Heart left ventricle (tissue), 16 donors: ENCODE results near the gene OSBP2. TPM values are rescaled to one million over a fixed set of nuclear protein-coding genes. Genes with fewer than 3 reads are reported as not detected.
A peak's percentile ranks its signal among the peaks of the same experiment; 100 is the strongest.

Experiments
- ATAC-seq, 4 donors: fragments of 200-7000 bp; cut with Tn5 transposase; one replicate each; pipeline ENCODE4 v1.9.1; 2020 to 2022; ENCODE audit warnings: moderate library complexity in 4 of 4, mild to moderate bottlenecking in 3 of 4, moderate number of reproducible peaks in 1 of 4
- DNase-seq, 5 donors: peaks; one replicate each; pipeline ENCODE4 v3.0.0-alpha.2; 2020
- H3K27ac ChIP-seq, 12 donors: fragments of 200-600 bp; sonication (generic) in 4 of 12; one replicate each; pipeline versions ENCODE4 v1.5.0 to v1.8.0; 2016 to 2022; ENCODE audit warnings: mild to moderate bottlenecking in 2 of 12
- H3K27me3 ChIP-seq, 9 donors: fragments of 200-600 bp; sonication (generic) in 2 of 9; one replicate each; pipeline versions ENCODE4 v1.5.1 to v1.8.0; 2016 to 2022; ENCODE audit warnings: mild to moderate bottlenecking in 3 of 9
- H3K36me3 ChIP-seq, 9 donors: fragments of 200-600 bp; sonication (generic) in 2 of 9; one replicate each; pipeline versions ENCODE4 v1.5.0 to v1.8.0; 2018 to 2022; ENCODE audit warnings: mild to moderate bottlenecking in 2 of 9
- H3K4me1 ChIP-seq, 12 donors: fragments of 200-600 bp; sonication (generic) in 4 of 12; one replicate each; pipeline versions ENCODE4 v1.5.0 to v1.8.0; 2016 to 2022; ENCODE audit warnings: mild to moderate bottlenecking in 3 of 12
- H3K4me3 ChIP-seq, 12 donors: fragments of 200-600 bp; sonication (generic) in 4 of 12; one replicate each; pipeline versions ENCODE4 v1.5.0 to v1.8.0; 2017 to 2022; ENCODE audit warnings: mild to moderate bottlenecking in 9 of 12, moderate library complexity in 4 of 12
- H3K9me3 ChIP-seq, 12 donors: fragments of 200-600 bp; sonication (generic) in 4 of 12; one replicate each; pipeline versions ENCODE4 v1.5.0 to v1.8.0; 2016 to 2022; ENCODE audit warnings: mild to moderate bottlenecking in 1 of 12
- CTCF ChIP-seq, 12 donors: fragments of 200-600 bp; sonication (generic) in 4 of 12; IDR thresholded peaks; one replicate each; pipeline versions ENCODE4 v1.5.0 to v1.8.0; 2018 to 2022; ENCODE audit warnings: antibody characterized with exemption in 12 of 12, mild to moderate bottlenecking in 5 of 12
- POLR2A ChIP-seq, 2 donors: fragments of 450-650 bp; IDR thresholded peaks; one replicate each; pipeline ENCODE4 v1.6.1; 2017; ENCODE audit warnings: antibody characterized with exemption in 2 of 2, mild to moderate bottlenecking in 2 of 2, moderate library complexity in 2 of 2
- WGBS, 4 donors: extraction: QIAGEN DNeasy Blood & Tissue Kit in 2 of 4; methylation state at CpG; one replicate each; pipeline versions ENCODE4 v1.1.5 to v1.1.7; 2013 to 2018; 5-methylcytosine and 5-hydroxymethylcytosine counted together
- intact Hi-C, 10 donors: fragments of 100-400 bp; cut with DNase I; formaldehyde crosslinking; loops; one replicate each; pipeline versions ENCODE4 v1.11.1 to v1.14.2; 2022
- polyA plus RNA-seq, 2 donors: library from polyadenylated mRNA; stranded (reverse); fragments of 200-250 nt; gene quantifications; one replicate each; pipeline ENCODE4 v1.2.3, GENCODE V29; 2013
- total RNA-seq, 9 donors: library from RNA; depleted of rRNA in 2 of 9; stranded (reverse); fragments of >200 nt in 2 of 9; fragmentation: NEBNext Ultra II Directional in 3 of 9; extraction: Animal tissue kit (Norgen Biotek cat#: 25700) in 3 of 9; gene quantifications; one replicate each; pipeline versions ENCODE4 v1.1.0 to v1.2.4, GENCODE V29; 2016 to 2023
- donor health status: ischemic (EF 13 %, LVEDD 7.1; RV severe dilation, severe dysfunction).
- donor health status: healthy with polysubstance abuse.
- donor health status: DM: no; HTN: yes; CAD: no.
- donor health status: DM: no; HTN: no; CAD: no.
- donor health status: ischemic (EF 25% LVEDD 6.9; RV normal size, moderate dysfunction).
- donor health status: ischemic (EF 25% LVEDD 5.7; RV mildly dilated, moderate dysfunction).
- donor health status: healthy.
- donor health status: DM: yes; HTN: yes; CAD: no.
- donor health status: ischemic (EF 35%, LVEDD 5.7; RV mildly dilated, moderate dysfunction).
- donor health status: nonischemic (EF 11% LVEDD 7.7; RV severe dilation, severe dysfunction).
- donor health status: DM: yes; HTN: yes; CAD: no.
- donor health status: PGD.
- donor health status: ischemic (EF 29% LVEDD 5.4; RV normal size, mild dysfunction).
- donor health status: nonischemic (EF 23%, LVEDD 6.1; RV moderate dilation, normal function).

The OSBP2 gene
- total and polyA plus RNA-seq, 11 donors, result 2.0 to 23.5 (median 12.2) TPM

- peaks cover 0 to 39% (median 24%) of the 10 kb centered on the region in 12 donors for H3K4me1 ChIP-seq
- intact Hi-C loops, result loop anchor here (1.0 to 10.0 kb wide), 11 partner anchors 92 to 289 kb away; partner anchors contain the start of gene SELENOM (in 1 of the 10)
- DNase-seq, result no peak
- TF ChIP-seq CTCF (IDR thresholded peaks at IDR 0.05), result no peak
- no peak for TF ChIP-seq POLR2A (IDR thresholded peaks at IDR 0.05)
- no peak overlapping the region for H3K27ac ChIP-seq
- ATAC-seq, result no peak
- no peaks in the 10 kb centered on the region for H3K27me3 ChIP-seq
- H3K36me3 ChIP-seq, result peaks cover 0 to 100% (median 82%) of the 10 kb centered on the region in 9 donors
- no peak overlapping the region for H3K4me3 ChIP-seq
- 74 to 87% (median 80%) methylated on average over 2 of the region's 2 CpGs for WGBS, 4 donors
- H3K9me3 ChIP-seq, result no peaks in the 10 kb centered on the region
Measured at GRCh38 chr22:30945653-30946052, 251.0 kb downstream of the OSBP2 start.

GRCh38 chr22:30946354-30946753 lies 251.7 kb downstream of the OSBP2 start:
- Histone ChIP-seq H3K27ac (peak overlapping the region in 9 of 12 donors; percentile 26 to 76 (median 55)), H3K36me3 (peaks cover 0 to 100% (median 82%) of the 10 kb centered on the region in 9 donors), H3K4me1 (peaks cover 0 to 35% (median 24%) of the 10 kb centered on the region in 12 donors), H3K4me3 (no peak overlapping the region), H3K27me3 (no peaks in the 10 kb centered on the region), H3K9me3 (no peaks in the 10 kb centered on the region)
- no peak for DNase-seq
- intact Hi-C loops, result loop anchor here (1.0 to 10.0 kb wide), 11 partner anchors 91 to 288 kb away; partner anchors contain the start of gene SELENOM (in 1 of the 10)
- TF ChIP-seq CTCF (IDR thresholded peaks at IDR 0.05) (no peak), POLR2A (IDR thresholded peaks at IDR 0.05) (no peak)
- 57 to 63% (median 60%) methylated on average over 7 of the region's 7 CpGs for WGBS, 4 donors
- ATAC-seq, result peak in 1 of 4 donors; percentile 57

- no peak overlapping the region for H3K4me3 ChIP-seq
- H3K36me3 ChIP-seq, result peaks cover 0 to 94% (median 80%) of the 10 kb centered on the region in 9 donors
- DNase-seq (peak in 3 of 5 donors; percentile 22 to 50 (median 32)), ATAC-seq (peak; percentile 39 to 78 (median 68))
- 37 to 51% (median 49%) methylated on average over 5 of the region's 5 CpGs for WGBS, 4 donors
- no peaks in the 10 kb centered on the region for H3K9me3 ChIP-seq
- peaks cover 0 to 35% (median 24%) of the 10 kb centered on the region in 12 donors for H3K4me1 ChIP-seq
- TF ChIP-seq POLR2A (IDR thresholded peaks at IDR 0.05) (no peak), CTCF (IDR thresholded peaks at IDR 0.05) (peak in 1 of 12 donors; percentile 18)
- intact Hi-C loops, result loop anchor here (1.0 to 10.0 kb wide), 12 partner anchors 90 to 288 kb away; partner anchors contain the start of gene SELENOM (in 1 of the 10)
- peak overlapping the region; percentile 30 to 76 (median 50) for H3K27ac ChIP-seq
- H3K27me3 ChIP-seq, result no peaks in the 10 kb centered on the region
Measured at GRCh38 chr22:30947173-30947815, 252.6 kb downstream of the OSBP2 start.

- intact Hi-C loops, result loop anchor here (1.0 to 10.0 kb wide), 14 partner anchors 21 to 287 kb away; partner anchors contain the start of genes MORC2 (in 1 of the 10), SELENOM (in 1 of the 10) and TUG1 (in 1 of the 10)
- peaks cover 0 to 94% (median 76%) of the 10 kb centered on the region in 9 donors for H3K36me3 ChIP-seq
- 4 to 16% (median 7%) methylated on average over 2 of the region's 2 CpGs for WGBS, 4 donors
Measured at GRCh38 chr22:30947816-30948454, 253.3 kb downstream of the OSBP2 start.

More at GRCh38 chr22:30947816-30948454, 253.3 kb downstream of the OSBP2 start:
- Histone ChIP-seq H3K4me3 (no peak overlapping the region), H3K9me3 (no peaks in the 10 kb centered on the region), H3K4me1 (peaks cover 0 to 34% (median 24%) of the 10 kb centered on the region in 12 donors), H3K27me3 (no peaks in the 10 kb centered on the region), H3K27ac (peak overlapping the region in 10 of 12 donors; percentile 30 to 76 (median 54))
- peak; percentile 47 to 80 (median 66) for TF ChIP-seq CTCF (IDR thresholded peaks at IDR 0.05)
- no peak for TF ChIP-seq POLR2A (IDR thresholded peaks at IDR 0.05)
- DNase-seq (no peak), ATAC-seq (peak; percentile 43 to 78 (median 65))
